ENCODE data around the gene BCL7B.

GRCh38 chr7:73578342-73579128, 21.0 kb upstream of the BCL7B start, which contains the start of gene TBL2:
- TF ChIP-seq CTCF (conservative IDR thresholded peaks at IDR 0.05; ENCODE audit: low read depth, low read length) (peak; percentile 30; the same call in 1 of the 2 replicates), EZH2 (IDR thresholded peaks at IDR 0.05; ENCODE audit: borderline replicate concordance, low read depth, low read length, poor library complexity, severe bottlenecking) (no peak)

All from A673 (cell line).